HepG2 (cell line): ENCODE results near the gene TUBG2. TPM values are rescaled to one million over a fixed set of nuclear protein-coding genes. Genes with fewer than 3 reads are reported as not detected.

Experiments
- ATAC-seq: fragments of 200-7000 bp; cut with Tn5 transposase; 3 replicates; pipeline ENCODE4 v1.9.1; 2020; ENCODE audit warnings: mild to moderate bottlenecking, moderate library complexity
- BruUV-seq: library from RNA; stranded (reverse); fragments of 400-500 nt; replicated peaks from 2 replicates; lab custom pipeline; 2021; lab: Mats Ljungman, UMichigan
- CTCF ChIA-PET: fragments of 300-600 bp; formaldehyde crosslinking; extraction: SDS; loops from one replicate; lab custom pipeline; 2021; ENCODE audit warnings: low total read pairs, inconsistent platforms, low intra/inter-chr PET ratio; lab: Yijun Ruan, JAX
- POLR2A ChIA-PET: fragments of 350-600 bp; sonication (Branson Sonifier 250); formaldehyde crosslinking; loops from one replicate; lab custom pipeline; 2020; ENCODE audit warnings: antibody characterized with exemption, inconsistent platforms; lab: Yijun Ruan, JAX
- DNase-seq: peaks from one replicate; pipeline ENCODE4 v3.0.0-alpha.2; 2015; ENCODE audit warnings: low spot score
- FAIRE-seq: peaks from 3 replicates; lab custom pipeline; 2011; peaks lifted over from hg19 to GRCh38; lab: Jason Lieb, UNC
- H2AFZ ChIP-seq: one replicate; pipeline ENCODE4 v1.6.1; 2011; ENCODE audit warnings: low read length, inconsistent platforms
- H3K27ac ChIP-seq: fragments of 300-600 bp; 3 replicates; pipeline ENCODE4 v1.8.0; 2011; ENCODE audit warnings: mixed run types, mild to moderate bottlenecking, mixed read lengths, low read length, inconsistent platforms; ENCODE audit not compliant: insufficient read depth; ENCODE audit errors: extremely low read length
- H3K27me3 ChIP-seq, 2 experiments: fragments of 200-600 bp in 1 of 2; 2 replicates in 1 of 2; 3 replicates in 1 of 2; pipeline versions ENCODE4 v1.6.0 to v1.8.0; 2011; ENCODE audit warnings: low read length in 2 of 2, mild to moderate bottlenecking in 2 of 2, moderate library complexity in 2 of 2, inconsistent platforms in 1 of 2; ENCODE audit not compliant: insufficient read depth in 2 of 2, control insufficient read depth in 1 of 2
- H3K36me3 ChIP-seq, 2 experiments: fragments of 200-600 bp in 1 of 2; replicated peaks in 1 of 2; 2 replicates in 1 of 2; 3 replicates in 1 of 2; pipeline versions ENCODE4 v1.5.1 to v1.8.0; 2011; ENCODE audit warnings: low read length in 2 of 2, inconsistent platforms in 1 of 2; ENCODE audit not compliant: insufficient read depth in 2 of 2, control insufficient read depth in 1 of 2
- H3K4me1 ChIP-seq: 2 replicates; pipeline ENCODE4 v1.5.1; 2012; ENCODE audit warnings: low read length, inconsistent platforms; ENCODE audit not compliant: insufficient read depth
- H3K4me2 ChIP-seq: 2 replicates; pipeline ENCODE4 v1.6.0; 2011; ENCODE audit warnings: low read depth, low read length, inconsistent platforms
- H3K4me3 ChIP-seq, 3 experiments: fragments of 200-600 bp in 1 of 3; sonication (generic), shearing (Covaris generic) in 1 of 3; replicated peaks in 1 of 3; 2 replicates each; pipeline ENCODE4 v1.5.1; 2011 to 2016; ENCODE audit warnings: low read length in 3 of 3, inconsistent platforms in 2 of 3, low read depth in 2 of 3, mild to moderate bottlenecking in 2 of 3, control low read depth in 1 of 3, mixed read lengths in 1 of 3; ENCODE audit not compliant: insufficient read depth in 1 of 3
- H3K79me2 ChIP-seq: one replicate; pipeline ENCODE4 v1.6.1; 2011; ENCODE audit warnings: low read length, inconsistent platforms; ENCODE audit not compliant: insufficient read depth
- H3K9ac ChIP-seq: 2 replicates; pipeline ENCODE4 v1.6.0; 2011; ENCODE audit warnings: mild to moderate bottlenecking, low read depth, low read length, inconsistent platforms; ENCODE audit not compliant: insufficient read depth
- H3K9me3 ChIP-seq: 2 replicates; pipeline ENCODE4 v1.5.1; 2012; ENCODE audit warnings: mild to moderate bottlenecking, low read length
- H4K20me1 ChIP-seq: 2 replicates; pipeline ENCODE4 v1.6.0; 2011; ENCODE audit warnings: inconsistent platforms, mild to moderate bottlenecking, low read length, moderate library complexity; ENCODE audit not compliant: insufficient read depth
- BORCS8-MEF2B ChIP-seq: sonication (generic); formaldehyde crosslinking; IDR thresholded peaks from 2 replicates; pipeline ENCODE4 v1.8.0; 2022; ENCODE audit warnings: mild to moderate bottlenecking, missing genetic modification reagents
- DMTF1 ChIP-seq: sonication (generic); formaldehyde crosslinking; IDR thresholded peaks from 2 replicates; pipeline ENCODE4 v1.4.0; 2020; ENCODE audit warnings: mild to moderate bottlenecking, missing genetic modification reagents
- FOXK1 ChIP-seq: sonication (generic); formaldehyde crosslinking; IDR thresholded peaks from 2 replicates; pipeline ENCODE4 v1.4.0; 2020; ENCODE audit warnings: low read depth, missing genetic modification reagents, borderline replicate concordance
- GZF1 ChIP-seq: sonication (generic); formaldehyde crosslinking; IDR thresholded peaks from 2 replicates; pipeline ENCODE4 v1.5.1; 2020; ENCODE audit warnings: mild to moderate bottlenecking, missing genetic modification reagents
- KDM4B ChIP-seq: sonication (generic); formaldehyde crosslinking; IDR thresholded peaks from 2 replicates; pipeline ENCODE4 v1.4.0; 2020; ENCODE audit warnings: missing genetic modification reagents
- MAZ ChIP-seq, 2 experiments: sonication (generic) in 1 of 2; formaldehyde crosslinking in 1 of 2; IDR thresholded peaks; 2 replicates each; pipeline versions ENCODE4 v1.5.0 to v1.6.1; 2012 to 2020; ENCODE audit warnings: low read depth in 2 of 2, mild to moderate bottlenecking in 2 of 2, borderline replicate concordance in 1 of 2, improper control_type of control experiment in 1 of 2, low read length in 1 of 2, missing genetic modification reagents in 1 of 2, moderate library complexity in 1 of 2
- MBD4 ChIP-seq: IDR thresholded peaks from 2 replicates; pipeline ENCODE4 v1.6.1; 2012; ENCODE audit warnings: low read length, inconsistent platforms, borderline replicate concordance
- MTA3 ChIP-seq: sonication (generic); formaldehyde crosslinking; IDR thresholded peaks from 2 replicates; pipeline ENCODE4 v1.4.0; 2020; ENCODE audit warnings: missing genetic modification reagents
- ZBTB1 ChIP-seq: sonication (generic); formaldehyde crosslinking; IDR thresholded peaks from 2 replicates; pipeline ENCODE4 v1.4.0; 2020; ENCODE audit warnings: missing genetic modification reagents, borderline replicate concordance
- ZBTB21 ChIP-seq: sonication (generic); formaldehyde crosslinking; IDR thresholded peaks from 2 replicates; pipeline ENCODE4 v1.4.0; 2020; ENCODE audit warnings: missing genetic modification reagents
- ZMAT3 ChIP-seq: sonication (generic); formaldehyde crosslinking; conservative IDR thresholded peaks from 2 replicates; pipeline ENCODE4 v1.7.0; 2021; ENCODE audit warnings: missing genetic modification reagents
- ZNF121 ChIP-seq: sonication (generic); formaldehyde crosslinking; IDR thresholded peaks from 2 replicates; pipeline ENCODE4 v1.5.0; 2020; ENCODE audit warnings: mild to moderate bottlenecking, missing genetic modification reagents
- ZNF143 ChIP-seq: sonication (generic); formaldehyde crosslinking; IDR thresholded peaks from 2 replicates; pipeline ENCODE4 v1.4.0; 2020; ENCODE audit warnings: missing genetic modification reagents
- ZNF484 ChIP-seq: sonication (generic); formaldehyde crosslinking; IDR thresholded peaks from 2 replicates; pipeline ENCODE4 v1.5.1; 2020; ENCODE audit warnings: mild to moderate bottlenecking, low read depth, missing genetic modification reagents, borderline replicate concordance
- ZNF614 ChIP-seq: IDR thresholded peaks from 2 replicates; pipeline ENCODE4 v1.6.1; 2018; ENCODE audit warnings: missing biosample characterization, missing genetic modification reagents, inconsistent platforms, borderline replicate concordance
- ZNF883 ChIP-seq: sonication (generic); formaldehyde crosslinking; IDR thresholded peaks from 2 replicates; pipeline ENCODE4 v1.5.1; 2020; ENCODE audit warnings: mild to moderate bottlenecking, missing genetic modification reagents; ENCODE audit errors: not compliant biosample characterization
- WGBS: methylation state at CpG from one replicate; pipeline ENCODE4 v1.1.6; 2017; ENCODE audit warnings: low lambda C conversion rate; 5-methylcytosine and 5-hydroxymethylcytosine counted together
- in situ Hi-C: cut with HindIII; loops from 2 replicates; pipeline ENCODE4 v1.10.0; 2017; ENCODE audit warnings: low pct_unique_long_range_greater_than_20kb; ENCODE audit not compliant: extremely low pct_ligation_motif_present
- intact Hi-C: fragments of 100-400 bp; cut with micrococcal nuclease; formaldehyde crosslinking; loops from one replicate; pipeline ENCODE4 v1.10.0; 2022; ENCODE audit not compliant: unreplicated experiment
- polyA plus RNA-seq, 8 experiments: library from polyadenylated mRNA; depleted of rRNA in 3 of 8; stranded (reverse) in 7 of 8; unstranded in 1 of 8; fragments of >200 nt; fragmentation: Illumina TruSeq in 4 of 8; extraction: Trizol in 4 of 8; gene quantifications; 2 replicates each; pipeline versions ENCODE4 v1.2.1 to v1.2.3, GENCODE V29; 2011 to 2016; ENCODE audit warnings: low read depth in 4 of 8, missing spikeins in 1 of 8, mixed read lengths in 1 of 8; ENCODE audit not compliant: insufficient read depth in 1 of 8
- total RNA-seq, 5 experiments: library from RNA; depleted of rRNA; stranded (reverse); fragments of >200 nt; fragmentation: Illumina TruSeq; extraction: Trizol; gene quantifications; 2 replicates each; pipeline ENCODE4 v1.2.3, GENCODE V29; 2016; ENCODE audit warnings: low read depth in 1 of 5
- TF ChIP-seq, protein P1 (sequence below): sonication (generic); formaldehyde crosslinking; IDR thresholded peaks from 2 replicates; pipeline ENCODE4 v1.4.0; 2020; ENCODE audit warnings: mild to moderate bottlenecking, missing genetic modification reagents
- TF ChIP-seq, protein P2 (sequence below): sonication (generic); formaldehyde crosslinking; IDR thresholded peaks from 2 replicates; pipeline ENCODE4 v1.4.0; 2020; ENCODE audit warnings: missing genetic modification reagents
- TF ChIP-seq, protein P3 (sequence below): sonication (generic); formaldehyde crosslinking; IDR thresholded peaks from 2 replicates; pipeline ENCODE4 v1.5.0; 2020; ENCODE audit warnings: mild to moderate bottlenecking, missing genetic modification reagents, moderate library complexity

The TUBG2 gene
- total and polyA plus RNA-seq, 2 of the 13 experiments (the other 11 are each of a cell fraction or from before 2014, with no cell fraction given) = 16.0 to 42.3 TPM

GRCh38 chr17:42676424-42677011 is 17.4 kb downstream of the TUBG2 start, which contains the start of gene PLEKHH3:
Gene PLEKHH3 (minus strand): TSS chr17:42676994. CDS start chr17:42676563, 431 bp downstream.
- CTCF ChIA-PET = no interaction called here
- Histone ChIP-seq H3K36me3 (peaks cover 7 to 23% of the 10 kb centered on the region in 2 experiments), H3K27me3 (no peaks in the 10 kb centered on the region), H3K79me2 (peaks cover 22% of the 10 kb centered on the region), H3K9me3 (no peaks in the 10 kb centered on the region), H4K20me1 (no peaks in the 10 kb centered on the region; the same call in 1 of the 2 replicates), H2AFZ (no peak within 1 kb of the TSS), H3K4me2 (peak within 1 kb of the TSS; percentile 99), H3K27ac (peak within 1 kb of the TSS; percentile 92), H3K9ac (peak within 1 kb of the TSS; percentile 91), H3K4me3 (peak within 1 kb of the TSS; percentile 76 to 99 (median 83)), H3K4me1 (peaks cover 44% of the 10 kb centered on the region)
- POLR2A ChIA-PET = interaction anchor here (0.6 to 6.3 kb wide), 19 partner anchors 8 to 692 kb away, joined by 3 to 65 read pairs (median 6); partner anchors contain the start of genes BECN1, COA3, COASY and NAGLU
- DNase-seq (no peak), ATAC-seq (peak; percentile 9), FAIRE-seq (no peak)
- no TSS peak for BruUV-seq
- 2% methylated on average over 36 of the region's 51 CpGs for WGBS
- intact Hi-C loops = loop anchor here (1.0 kb wide), 1 partner anchor 58 kb away; no protein-coding TSS in a partner anchor
- in situ Hi-C loops = no loop called here
- TF ChIP-seq, protein P1, sequence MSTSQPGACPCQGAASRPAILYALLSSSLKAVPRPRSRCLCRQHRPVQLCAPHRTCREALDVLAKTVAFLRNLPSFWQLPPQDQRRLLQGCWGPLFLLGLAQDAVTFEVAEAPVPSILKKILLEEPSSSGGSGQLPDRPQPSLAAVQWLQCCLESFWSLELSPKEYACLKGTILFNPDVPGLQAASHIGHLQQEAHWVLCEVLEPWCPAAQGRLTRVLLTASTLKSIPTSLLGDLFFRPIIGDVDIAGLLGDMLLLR (CRISPR knock-in tag) = no peak
- TF ChIP-seq MBD4 (no peak), ZNF614 (no peak; the same call in 1 of the 2 replicates), ZMAT3 (CRISPR knock-in tag) (peak; percentile 82; the same call in 1 of the 2 replicates), KDM4B (CRISPR knock-in tag) (no peak), ZBTB1 (CRISPR knock-in tag) (no peak), MTA3 (CRISPR knock-in tag) (no peak), FOXK1 (CRISPR knock-in tag) (no peak), ZNF121 (CRISPR knock-in tag) (no peak), MAZ (IDR thresholded peaks at IDR 0.05; ENCODE audit: borderline replicate concordance, low read depth, low read length) (no peak; the same call in 1 of the 2 replicates), MAZ (CRISPR knock-in tag; IDR thresholded peaks at IDR 0.05; ENCODE audit: low read depth) (peak; percentile 36; the same call in 1 of the 2 replicates), DMTF1 (CRISPR knock-in tag) (no peak; the same call in 1 of the 2 replicates), BORCS8-MEF2B (no peak), ZNF143 (CRISPR knock-in tag) (no peak), ZNF484 (CRISPR knock-in tag) (no peak), ZBTB21 (CRISPR knock-in tag) (no peak), GZF1 (CRISPR knock-in tag) (no peak), ZNF883 (peak; percentile 89)
- TF ChIP-seq, protein P2, sequence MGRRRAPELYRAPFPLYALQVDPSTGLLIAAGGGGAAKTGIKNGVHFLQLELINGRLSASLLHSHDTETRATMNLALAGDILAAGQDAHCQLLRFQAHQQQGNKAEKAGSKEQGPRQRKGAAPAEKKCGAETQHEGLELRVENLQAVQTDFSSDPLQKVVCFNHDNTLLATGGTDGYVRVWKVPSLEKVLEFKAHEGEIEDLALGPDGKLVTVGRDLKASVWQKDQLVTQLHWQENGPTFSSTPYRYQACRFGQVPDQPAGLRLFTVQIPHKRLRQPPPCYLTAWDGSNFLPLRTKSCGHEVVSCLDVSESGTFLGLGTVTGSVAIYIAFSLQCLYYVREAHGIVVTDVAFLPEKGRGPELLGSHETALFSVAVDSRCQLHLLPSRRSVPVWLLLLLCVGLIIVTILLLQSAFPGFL (CRISPR knock-in tag) = no peak
- TF ChIP-seq, protein P3, sequence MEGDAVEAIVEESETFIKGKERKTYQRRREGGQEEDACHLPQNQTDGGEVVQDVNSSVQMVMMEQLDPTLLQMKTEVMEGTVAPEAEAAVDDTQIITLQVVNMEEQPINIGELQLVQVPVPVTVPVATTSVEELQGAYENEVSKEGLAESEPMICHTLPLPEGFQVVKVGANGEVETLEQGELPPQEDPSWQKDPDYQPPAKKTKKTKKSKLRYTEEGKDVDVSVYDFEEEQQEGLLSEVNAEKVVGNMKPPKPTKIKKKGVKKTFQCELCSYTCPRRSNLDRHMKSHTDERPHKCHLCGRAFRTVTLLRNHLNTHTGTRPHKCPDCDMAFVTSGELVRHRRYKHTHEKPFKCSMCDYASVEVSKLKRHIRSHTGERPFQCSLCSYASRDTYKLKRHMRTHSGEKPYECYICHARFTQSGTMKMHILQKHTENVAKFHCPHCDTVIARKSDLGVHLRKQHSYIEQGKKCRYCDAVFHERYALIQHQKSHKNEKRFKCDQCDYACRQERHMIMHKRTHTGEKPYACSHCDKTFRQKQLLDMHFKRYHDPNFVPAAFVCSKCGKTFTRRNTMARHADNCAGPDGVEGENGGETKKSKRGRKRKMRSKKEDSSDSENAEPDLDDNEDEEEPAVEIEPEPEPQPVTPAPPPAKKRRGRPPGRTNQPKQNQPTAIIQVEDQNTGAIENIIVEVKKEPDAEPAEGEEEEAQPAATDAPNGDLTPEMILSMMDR (CRISPR knock-in tag) = peak; percentile 39
